ENCODE data around the gene MYBBP1A. TPM values are rescaled to one million over a fixed set of nuclear protein-coding genes. Genes with fewer than 3 reads are reported as not detected.

MYBBP1A gene
- polyA plus RNA-seq, 1 experiment: 24.1 TPM

GRCh38 chr17:4505187-4505586 is 50.0 kb downstream of the MYBBP1A start:
- CTCF ChIA-PET: interaction anchor here (0.9 kb wide), 1 partner anchor 17 kb away, joined by 3 read pairs; no protein-coding TSS in a partner anchor
- H3K4me3 ChIP-seq (ENCODE audit: low read depth, low read length): no peak overlapping the region

GRCh38 chr17:4504188-4504587 is 51.0 kb downstream of the MYBBP1A start:
- POLR2A ChIA-PET: no interaction called here

More at GRCh38 chr17:4505187-4505586, 50.0 kb downstream of the MYBBP1A start:
- POLR2A ChIA-PET: no interaction called here
- Histone ChIP-seq H3K27me3 (ENCODE audit: control insufficient read depth, insufficient read depth, low read length) (peaks cover 28% of the 10 kb centered on the region), H3K36me3 (ENCODE audit: control insufficient read depth, insufficient read depth, low read length) (no peaks in the 10 kb centered on the region)
- TF ChIP-seq CTCF (IDR thresholded peaks at IDR 0.05; ENCODE audit: insufficient read depth, low read depth, low read length): no peak
- no peak for DNase-seq (ENCODE audit: low read depth)

GRCh38 chr17:4503283-4504025 is 51.7 kb downstream of the MYBBP1A start:
- Histone ChIP-seq H3K4me3 (ENCODE audit: low read depth, low read length) (no peak overlapping the region), H3K36me3 (ENCODE audit: control insufficient read depth, insufficient read depth, low read length) (no peaks in the 10 kb centered on the region), H3K27me3 (ENCODE audit: control insufficient read depth, insufficient read depth, low read length) (peaks cover 31% of the 10 kb centered on the region)
- POLR2A ChIA-PET: no interaction called here
- DNase-seq (ENCODE audit: low read depth): no peak
- no peak for TF ChIP-seq CTCF (IDR thresholded peaks at IDR 0.05; ENCODE audit: insufficient read depth, low read depth, low read length)
- CTCF ChIA-PET: interaction anchor here (1.5 kb wide), 2 partner anchors 12 to 288 kb away, joined by 3 read pairs; no protein-coding TSS in a partner anchor

More at GRCh38 chr17:4504188-4504587, 51.0 kb downstream of the MYBBP1A start:
- DNase-seq (ENCODE audit: low read depth): no peak
- CTCF ChIA-PET: no interaction called here
- Histone ChIP-seq H3K27me3 (ENCODE audit: control insufficient read depth, insufficient read depth, low read length) (peaks cover 31% of the 10 kb centered on the region), H3K4me3 (ENCODE audit: low read depth, low read length) (no peak overlapping the region), H3K36me3 (ENCODE audit: control insufficient read depth, insufficient read depth, low read length) (no peaks in the 10 kb centered on the region)
- no peak for TF ChIP-seq CTCF (IDR thresholded peaks at IDR 0.05; ENCODE audit: insufficient read depth, low read depth, low read length)

GRCh38 chr17:4502466-4503154 is 52.6 kb downstream of the MYBBP1A start:
- H3K27me3 ChIP-seq (ENCODE audit: control insufficient read depth, insufficient read depth, low read length): peaks cover 33% of the 10 kb centered on the region
- ChIA-PET CTCF (interaction anchor here (1.5 kb wide), 2 partner anchors 11 to 287 kb away, joined by 3 read pairs; no protein-coding TSS in a partner anchor), POLR2A (no interaction called here)
- H3K36me3 ChIP-seq (ENCODE audit: control insufficient read depth, insufficient read depth, low read length): no peaks in the 10 kb centered on the region
- no peak for DNase-seq (ENCODE audit: low read depth)
- TF ChIP-seq CTCF (IDR thresholded peaks at IDR 0.05; ENCODE audit: insufficient read depth, low read depth, low read length): no peak
- H3K4me3 ChIP-seq (ENCODE audit: low read depth, low read length): no peak overlapping the region

GRCh38 chr17:4501295-4501949 is 53.8 kb downstream of the MYBBP1A start:
- CTCF ChIA-PET: no interaction called here
- no peak overlapping the region for H3K4me3 ChIP-seq (ENCODE audit: low read depth, low read length)
- DNase-seq (ENCODE audit: low read depth): no peak
- H3K36me3 ChIP-seq (ENCODE audit: control insufficient read depth, insufficient read depth, low read length): no peaks in the 10 kb centered on the region
- peaks cover 38% of the 10 kb centered on the region for H3K27me3 ChIP-seq (ENCODE audit: control insufficient read depth, insufficient read depth, low read length)
- POLR2A ChIA-PET: no interaction called here
- no peak for TF ChIP-seq CTCF (IDR thresholded peaks at IDR 0.05; ENCODE audit: insufficient read depth, low read depth, low read length)
